OCI-LY3 (cell line): ENCODE measurements around the gene BMERB1.

Experiments
- H2AFZ ChIP-seq: fragments of 200-600, 300-600 bp; shearing (Covaris generic); 2 replicates; pipeline ENCODE4 v1.6.0; 2014; ENCODE audit warnings: antibody characterized with exemption, low read depth, low read length
- H3K27ac ChIP-seq: fragments of 200-600, 300-600 bp; sonication (generic); 2 replicates; pipeline ENCODE4 v1.5.1; 2014; ENCODE audit warnings: mild to moderate bottlenecking, low read length, moderate library complexity, mixed read lengths
- H3K27me3 ChIP-seq: fragments of 200-600, 300-600 bp; sonication (generic); 2 replicates; pipeline ENCODE4 v1.6.1; 2014; ENCODE audit warnings: low read depth, low read length, mixed read lengths
- H3K36me3 ChIP-seq: fragments of 200-600, 300-600 bp; sonication (generic); replicated peaks from 2 replicates; pipeline ENCODE3; 2014; ENCODE audit warnings: low read depth, low read length, mixed read lengths
- H3K4me1 ChIP-seq: fragments of 300-600, 200-600 bp; sonication (generic); 2 replicates; pipeline ENCODE4 v1.6.1; 2014; ENCODE audit warnings: low read length, mixed read lengths
- H3K4me2 ChIP-seq: fragments of 200-600, 300-600 bp; sonication (generic); 2 replicates; pipeline ENCODE4 v1.6.1; 2014; ENCODE audit warnings: low read length, mixed read lengths
- H3K4me3 ChIP-seq: fragments of 300-600, 200-600 bp; sonication (generic); 2 replicates; pipeline ENCODE4 v1.5.1; 2014; ENCODE audit warnings: antibody characterized with exemption, mild to moderate bottlenecking, low read length, moderate library complexity
- H3K79me2 ChIP-seq: fragments of 300-600, 200-600 bp; shearing (Covaris generic); 2 replicates; pipeline ENCODE4 v1.6.1; 2014; ENCODE audit warnings: mild to moderate bottlenecking, low read length, mixed read lengths
- H3K9ac ChIP-seq: fragments of 300-600, 200-600 bp; shearing (Covaris generic); 2 replicates; pipeline ENCODE4 v1.6.0; 2014; ENCODE audit warnings: mild to moderate bottlenecking, low read length, moderate library complexity
- H3K9me3 ChIP-seq: fragments of 200-600, 300-600 bp; shearing (Covaris generic); 2 replicates; pipeline ENCODE4 v1.6.1; 2014; ENCODE audit warnings: low read length, mixed read lengths; ENCODE audit not compliant: insufficient read depth
- H4K20me1 ChIP-seq: fragments of 200-600, 300-600 bp; sonication (generic); 2 replicates; pipeline ENCODE4 v1.6.1; 2016; ENCODE audit warnings: low read length, mixed read lengths; ENCODE audit not compliant: insufficient read depth
- CTCF ChIP-seq: fragments of 200-600, 300-600 bp; sonication (generic); IDR thresholded peaks from 2 replicates; pipeline ENCODE4 v1.5.1; 2014; ENCODE audit warnings: antibody characterized with exemption, low read length, low read depth
- EZH2phosphoT487 ChIP-seq: fragments of 200-600 bp; shearing (Covaris generic); IDR thresholded peaks from 2 replicates; pipeline ENCODE4 v1.6.1; 2018; ENCODE audit warnings: antibody characterized with exemption, mixed run types, low read depth

The BMERB1 gene

GRCh38 chr16:15524966-15525365 is 90.6 kb downstream of the BMERB1 start:
- TF ChIP-seq EZH2phosphoT487 = no peak
- Histone ChIP-seq H3K9ac (no peak overlapping the region), H3K4me1 (peaks cover 7% of the 10 kb centered on the region), H3K36me3 (no peaks in the 10 kb centered on the region), H3K79me2 (no peaks in the 10 kb centered on the region), H3K4me2 (no peak overlapping the region), H3K27me3 (no peaks in the 10 kb centered on the region), H3K27ac (no peak overlapping the region), H3K4me3 (no peak overlapping the region), H4K20me1 (no peaks in the 10 kb centered on the region), H3K9me3 (no peaks in the 10 kb centered on the region), H2AFZ (no peak overlapping the region)

- no peaks in the 10 kb centered on the region for H4K20me1 ChIP-seq
- no peaks in the 10 kb centered on the region for H3K36me3 ChIP-seq
- peaks cover 7% of the 10 kb centered on the region for H3K4me1 ChIP-seq
- no peaks in the 10 kb centered on the region for H3K79me2 ChIP-seq
- TF ChIP-seq EZH2phosphoT487 (no peak), CTCF (no peak)
- H3K4me2 ChIP-seq = no peak overlapping the region
- H3K4me3 ChIP-seq = no peak overlapping the region
- no peak overlapping the region for H3K9ac ChIP-seq
- no peak overlapping the region for H2AFZ ChIP-seq
- no peak overlapping the region for H3K27ac ChIP-seq
- no peaks in the 10 kb centered on the region for H3K27me3 ChIP-seq
- no peaks in the 10 kb centered on the region for H3K9me3 ChIP-seq
Observed at GRCh38 chr16:15526097-15526496, 91.7 kb downstream of the BMERB1 start.

- no peaks in the 10 kb centered on the region for H3K36me3 ChIP-seq
- peaks cover 7% of the 10 kb centered on the region for H3K4me1 ChIP-seq
- no peak overlapping the region for H3K4me2 ChIP-seq
- no peak overlapping the region for H3K9ac ChIP-seq
- no peaks in the 10 kb centered on the region for H4K20me1 ChIP-seq
- no peaks in the 10 kb centered on the region for H3K79me2 ChIP-seq
- H3K9me3 ChIP-seq = no peaks in the 10 kb centered on the region
- H3K27me3 ChIP-seq = no peaks in the 10 kb centered on the region
- H2AFZ ChIP-seq = no peak overlapping the region
- H3K27ac ChIP-seq = no peak overlapping the region
- H3K4me3 ChIP-seq = no peak overlapping the region
- no peak for TF ChIP-seq CTCF
- no peak for TF ChIP-seq EZH2phosphoT487
Observed at GRCh38 chr16:15526731-15527130, 92.3 kb downstream of the BMERB1 start.

- no peaks in the 10 kb centered on the region for H3K27me3 ChIP-seq
- no peak overlapping the region for H3K4me2 ChIP-seq
- H3K4me1 ChIP-seq = peaks cover 4% of the 10 kb centered on the region; the same call in 1 of the 2 replicates
- no peak overlapping the region for H3K27ac ChIP-seq
- no peaks in the 10 kb centered on the region for H3K9me3 ChIP-seq
- no peak overlapping the region for H3K4me3 ChIP-seq
- TF ChIP-seq EZH2phosphoT487 = no peak
- TF ChIP-seq CTCF = no peak
- H3K79me2 ChIP-seq = no peaks in the 10 kb centered on the region
- H4K20me1 ChIP-seq = no peaks in the 10 kb centered on the region
- no peak overlapping the region for H3K9ac ChIP-seq
- no peaks in the 10 kb centered on the region for H3K36me3 ChIP-seq
- H2AFZ ChIP-seq = no peak overlapping the region
Observed at GRCh38 chr16:15529673-15530072, 95.3 kb downstream of the BMERB1 start.

- Histone ChIP-seq H3K9me3 (no peaks in the 10 kb centered on the region), H4K20me1 (no peaks in the 10 kb centered on the region), H3K27ac (no peak overlapping the region), H3K27me3 (no peaks in the 10 kb centered on the region), H3K79me2 (no peaks in the 10 kb centered on the region), H3K4me2 (no peak overlapping the region), H3K4me1 (peaks cover 4% of the 10 kb centered on the region; the same call in 1 of the 2 replicates), H3K36me3 (no peaks in the 10 kb centered on the region), H3K9ac (no peak overlapping the region), H3K4me3 (no peak overlapping the region), H2AFZ (no peak overlapping the region)
- TF ChIP-seq EZH2phosphoT487 = no peak
- TF ChIP-seq CTCF = no peak
Observed at GRCh38 chr16:15530085-15530484, 95.7 kb downstream of the BMERB1 start.
